OCI-LY1 (cell line): Measurements from ENCODE around the gene ALKBH3.

Source experiments
- H2AFZ ChIP-seq: fragments of 200-600 bp; sonication (generic), shearing (Covaris generic); 2 replicates; pipeline ENCODE4 v1.6.0; 2014; ENCODE audit warnings: antibody characterized with exemption, mild to moderate bottlenecking, low read length
- H3F3A ChIP-seq: fragments of 200-600 bp; sonication (generic), shearing (Covaris generic); 2 replicates; pipeline ENCODE4 v1.6.0; 2014; ENCODE audit warnings: mild to moderate bottlenecking, antibody characterized with exemption, low read length, moderate library complexity; ENCODE audit not compliant: insufficient read depth
- H3K27ac ChIP-seq: fragments of 200-600 bp; sonication (generic); 2 replicates; pipeline ENCODE4 v1.5.1; 2014; ENCODE audit warnings: low read length, mixed run types, mild to moderate bottlenecking, low read depth; ENCODE audit not compliant: poor library complexity, severe bottlenecking
- H3K27me3 ChIP-seq: fragments of 200-600 bp; sonication (generic); 2 replicates; pipeline ENCODE4 v1.6.0; 2014; ENCODE audit warnings: antibody characterized with exemption, mild to moderate bottlenecking, low read length, moderate library complexity; ENCODE audit not compliant: insufficient read depth
- H3K36me3 ChIP-seq: fragments of 200-600 bp; sonication (generic); 2 replicates; pipeline ENCODE4 v1.6.1; 2014; ENCODE audit warnings: mild to moderate bottlenecking, antibody characterized with exemption, low read length, moderate library complexity, mixed read lengths; ENCODE audit not compliant: insufficient read depth
- H3K4me1 ChIP-seq: fragments of 200-600 bp; sonication (generic); 2 replicates; pipeline ENCODE4 v1.5.1; 2014; ENCODE audit warnings: mild to moderate bottlenecking, low read length, moderate library complexity; ENCODE audit not compliant: insufficient read depth, severe bottlenecking
- H3K4me2 ChIP-seq: fragments of 200-600 bp; sonication (generic), shearing (Covaris generic); 2 replicates; pipeline ENCODE4 v1.6.1; 2014; ENCODE audit warnings: low read length
- H3K4me3 ChIP-seq: fragments of 200-600 bp; sonication (generic); 2 replicates; pipeline ENCODE4 v1.5.1; 2014; ENCODE audit warnings: low read length, low read depth, mild to moderate bottlenecking, mixed read lengths; ENCODE audit not compliant: poor library complexity, severe bottlenecking
- H3K79me2 ChIP-seq: fragments of 200-600 bp; shearing (Covaris generic); 2 replicates; pipeline ENCODE4 v1.6.1; 2016; ENCODE audit warnings: mixed run types, low read length, mixed read lengths; ENCODE audit not compliant: insufficient read depth
- H3K9ac ChIP-seq: fragments of 200-600 bp; sonication (generic), shearing (Covaris generic); 2 replicates; pipeline ENCODE4 v1.6.1; 2014; ENCODE audit warnings: mild to moderate bottlenecking, low read length, mixed read lengths
- H3K9me2 ChIP-seq: fragments of 200-600 bp; sonication (generic), shearing (Covaris generic); 2 replicates; pipeline ENCODE4 v1.6.1; 2014; ENCODE audit warnings: low read depth, mild to moderate bottlenecking, low read length, mixed read lengths
- H3K9me3 ChIP-seq: fragments of 200-600 bp; shearing (Covaris generic); 2 replicates; pipeline ENCODE4 v1.6.1; 2014; ENCODE audit warnings: low read length, mixed read lengths
- H4K20me1 ChIP-seq: fragments of 200-600 bp; sonication (generic), shearing (Covaris generic); 2 replicates; pipeline ENCODE4 v1.6.0; 2016; ENCODE audit warnings: mild to moderate bottlenecking, low read length; ENCODE audit not compliant: insufficient read depth
- CTCF ChIP-seq: fragments of 200-600 bp; sonication (generic), shearing (Covaris generic); IDR thresholded peaks from 2 replicates; pipeline ENCODE4 v1.5.1; 2017; ENCODE audit warnings: mild to moderate bottlenecking, antibody characterized with exemption, low read length, moderate library complexity, mixed read lengths
- EZH2 ChIP-seq: fragments of 200-600 bp; sonication (generic), shearing (Covaris generic); IDR thresholded peaks from 2 replicates; pipeline ENCODE4 v1.8.0; 2017; ENCODE audit warnings: borderline replicate concordance, mixed run types, mild to moderate bottlenecking, antibody characterized with exemption, low read length, moderate library complexity, mixed read lengths

The ALKBH3 gene

GRCh38 chr11:43913829-43914380 is 33.3 kb downstream of the ALKBH3 start:
- H3K9me2 ChIP-seq: no peaks in the 10 kb centered on the region
- no peaks in the 10 kb centered on the region for H3K9me3 ChIP-seq
- H3K9ac ChIP-seq: no peak overlapping the region
- no peak overlapping the region for H3K27ac ChIP-seq
- no peak overlapping the region for H2AFZ ChIP-seq
- no peaks in the 10 kb centered on the region for H3K27me3 ChIP-seq
- H3F3A ChIP-seq: no peaks in the 10 kb centered on the region
- TF ChIP-seq CTCF (no peak), EZH2 (no peak)
- H3K79me2 ChIP-seq: no peaks in the 10 kb centered on the region
- H3K4me1 ChIP-seq: no peaks in the 10 kb centered on the region
- no peaks in the 10 kb centered on the region for H4K20me1 ChIP-seq
- no peaks in the 10 kb centered on the region for H3K36me3 ChIP-seq
- H3K4me2 ChIP-seq: no peak overlapping the region
- no peak overlapping the region for H3K4me3 ChIP-seq

- no peak overlapping the region for H3K27ac ChIP-seq
Observed at GRCh38 chr11:43914466-43914865, 33.8 kb downstream of the ALKBH3 start.

GRCh38 chr11:43916621-43917020 is 36.0 kb downstream of the ALKBH3 start:
- no peaks in the 10 kb centered on the region for H3F3A ChIP-seq
- H3K4me2 ChIP-seq: no peak overlapping the region
- no peak overlapping the region for H2AFZ ChIP-seq
- H3K36me3 ChIP-seq: no peaks in the 10 kb centered on the region
- no peak overlapping the region for H3K9ac ChIP-seq
- H3K27me3 ChIP-seq: no peaks in the 10 kb centered on the region
- H3K79me2 ChIP-seq: no peaks in the 10 kb centered on the region
- no peaks in the 10 kb centered on the region for H4K20me1 ChIP-seq
- H3K27ac ChIP-seq: no peak overlapping the region
- H3K4me1 ChIP-seq: peaks cover under 1% of the 10 kb centered on the region
- no peaks in the 10 kb centered on the region for H3K9me3 ChIP-seq
- no peak overlapping the region for H3K4me3 ChIP-seq
- TF ChIP-seq EZH2: no peak
- TF ChIP-seq CTCF: no peak
- no peaks in the 10 kb centered on the region for H3K9me2 ChIP-seq

More at GRCh38 chr11:43914466-43914865, 33.8 kb downstream of the ALKBH3 start:
- no peaks in the 10 kb centered on the region for H3K79me2 ChIP-seq
- no peak overlapping the region for H3K9ac ChIP-seq
- H3K9me3 ChIP-seq: no peaks in the 10 kb centered on the region
- no peaks in the 10 kb centered on the region for H3K27me3 ChIP-seq
- H3K9me2 ChIP-seq: no peaks in the 10 kb centered on the region
- H3K4me1 ChIP-seq: no peaks in the 10 kb centered on the region
- H3K36me3 ChIP-seq: no peaks in the 10 kb centered on the region
- H3K4me3 ChIP-seq: no peak overlapping the region
- H4K20me1 ChIP-seq: no peaks in the 10 kb centered on the region
- no peak overlapping the region for H3K4me2 ChIP-seq
- H2AFZ ChIP-seq: no peak overlapping the region
- TF ChIP-seq EZH2: no peak
- TF ChIP-seq CTCF: no peak
- H3F3A ChIP-seq: no peaks in the 10 kb centered on the region
